ENCODE results near the gene PITRM1.

GRCh38 chr10:3143791-3144434 is 28.7 kb downstream of the PITRM1 start:
- TF ChIP-seq, protein P1, sequence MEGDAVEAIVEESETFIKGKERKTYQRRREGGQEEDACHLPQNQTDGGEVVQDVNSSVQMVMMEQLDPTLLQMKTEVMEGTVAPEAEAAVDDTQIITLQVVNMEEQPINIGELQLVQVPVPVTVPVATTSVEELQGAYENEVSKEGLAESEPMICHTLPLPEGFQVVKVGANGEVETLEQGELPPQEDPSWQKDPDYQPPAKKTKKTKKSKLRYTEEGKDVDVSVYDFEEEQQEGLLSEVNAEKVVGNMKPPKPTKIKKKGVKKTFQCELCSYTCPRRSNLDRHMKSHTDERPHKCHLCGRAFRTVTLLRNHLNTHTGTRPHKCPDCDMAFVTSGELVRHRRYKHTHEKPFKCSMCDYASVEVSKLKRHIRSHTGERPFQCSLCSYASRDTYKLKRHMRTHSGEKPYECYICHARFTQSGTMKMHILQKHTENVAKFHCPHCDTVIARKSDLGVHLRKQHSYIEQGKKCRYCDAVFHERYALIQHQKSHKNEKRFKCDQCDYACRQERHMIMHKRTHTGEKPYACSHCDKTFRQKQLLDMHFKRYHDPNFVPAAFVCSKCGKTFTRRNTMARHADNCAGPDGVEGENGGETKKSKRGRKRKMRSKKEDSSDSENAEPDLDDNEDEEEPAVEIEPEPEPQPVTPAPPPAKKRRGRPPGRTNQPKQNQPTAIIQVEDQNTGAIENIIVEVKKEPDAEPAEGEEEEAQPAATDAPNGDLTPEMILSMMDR (IDR thresholded peaks at IDR 0.05): no peak
- TF ChIP-seq EP300 (IDR thresholded peaks at IDR 0.05): no peak

Measured in gastroesophageal sphincter (tissue), 3 donors.